SH-SY5Y (cell line): ENCODE results near the gene DHX35.

Source experiments
- GATA2 ChIP-seq: IDR thresholded peaks from 2 replicates; pipeline ENCODE4 v1.6.1; 2011; ENCODE audit warnings: mild to moderate bottlenecking, low read depth, low read length
- GATA3 ChIP-seq: IDR thresholded peaks from 2 replicates; pipeline ENCODE4 v1.6.1; 2011; ENCODE audit warnings: low read depth, mild to moderate bottlenecking, low read length, moderate library complexity

- TF ChIP-seq GATA2 (no peak), GATA3 (no peak)
Measured at GRCh38 chr20:38962044-38962927, at the start of gene DHX35.
